A673 (cell line): ENCODE data around the gene GABRA5.

Experiments
- EZH2 ChIP-seq: fragments of 200-600 bp; sonication (generic); IDR thresholded peaks from 2 replicates; pipeline ENCODE4 v1.6.1; 2017; ENCODE audit warnings: borderline replicate concordance, low read depth, mild to moderate bottlenecking, mixed read lengths, antibody characterized with exemption, low read length; ENCODE audit not compliant: poor library complexity, severe bottlenecking
- TF ChIP-seq, protein P1 (sequence below): fragments of 300-800, 200-600 bp; sonication (generic); conservative IDR thresholded peaks from 2 replicates; pipeline ENCODE4 v1.5.1; 2017; ENCODE audit warnings: low read depth, mild to moderate bottlenecking, antibody characterized with exemption, low read length, moderate library complexity, mixed read lengths

DNA sequence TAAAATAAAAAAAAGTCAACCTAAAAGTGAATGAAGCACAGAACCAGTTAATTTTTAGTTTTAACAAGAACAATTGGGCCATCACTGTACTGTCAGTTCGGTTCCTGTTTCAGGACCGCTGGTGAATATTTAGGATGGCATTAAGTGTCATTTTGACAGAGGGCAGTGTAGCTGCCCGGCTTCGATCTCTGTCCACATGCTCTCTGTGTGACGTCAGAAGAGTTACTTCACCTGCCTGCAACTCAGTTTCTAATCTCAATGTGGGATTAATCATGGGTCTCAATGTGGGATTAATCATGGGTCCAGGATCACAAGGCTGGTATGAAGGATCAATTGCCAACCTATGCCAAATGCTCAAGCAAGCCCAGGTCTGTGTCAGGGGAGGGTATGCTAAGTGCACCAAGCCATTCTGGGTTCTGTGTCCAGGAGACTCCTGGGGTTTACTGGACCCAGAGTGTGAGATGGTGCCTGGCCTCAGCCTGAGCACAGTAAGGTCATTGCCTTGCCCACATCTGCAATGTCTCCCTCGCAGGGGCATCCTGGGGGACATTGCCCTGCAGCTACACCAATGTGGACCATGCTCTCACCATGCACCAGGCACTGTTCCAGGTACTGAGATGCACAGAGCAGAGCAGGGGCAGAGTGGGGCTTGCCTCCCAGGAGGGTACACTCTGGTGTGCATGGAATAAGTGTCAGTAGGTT is 8.1 kb downstream of the GABRA5 start:
- TF ChIP-seq, protein P1, sequence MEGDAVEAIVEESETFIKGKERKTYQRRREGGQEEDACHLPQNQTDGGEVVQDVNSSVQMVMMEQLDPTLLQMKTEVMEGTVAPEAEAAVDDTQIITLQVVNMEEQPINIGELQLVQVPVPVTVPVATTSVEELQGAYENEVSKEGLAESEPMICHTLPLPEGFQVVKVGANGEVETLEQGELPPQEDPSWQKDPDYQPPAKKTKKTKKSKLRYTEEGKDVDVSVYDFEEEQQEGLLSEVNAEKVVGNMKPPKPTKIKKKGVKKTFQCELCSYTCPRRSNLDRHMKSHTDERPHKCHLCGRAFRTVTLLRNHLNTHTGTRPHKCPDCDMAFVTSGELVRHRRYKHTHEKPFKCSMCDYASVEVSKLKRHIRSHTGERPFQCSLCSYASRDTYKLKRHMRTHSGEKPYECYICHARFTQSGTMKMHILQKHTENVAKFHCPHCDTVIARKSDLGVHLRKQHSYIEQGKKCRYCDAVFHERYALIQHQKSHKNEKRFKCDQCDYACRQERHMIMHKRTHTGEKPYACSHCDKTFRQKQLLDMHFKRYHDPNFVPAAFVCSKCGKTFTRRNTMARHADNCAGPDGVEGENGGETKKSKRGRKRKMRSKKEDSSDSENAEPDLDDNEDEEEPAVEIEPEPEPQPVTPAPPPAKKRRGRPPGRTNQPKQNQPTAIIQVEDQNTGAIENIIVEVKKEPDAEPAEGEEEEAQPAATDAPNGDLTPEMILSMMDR: no peak
- TF ChIP-seq EZH2: no peak
